Erythroblast (primary cell): ENCODE data around the gene POLA2.

Source experiments
- GATA1 ChIP-seq: IDR thresholded peaks from 2 replicates; pipeline ENCODE4 v1.6.1; 2011; ENCODE audit warnings: low read depth, mild to moderate bottlenecking, control low read depth, low read length, moderate library complexity
- POLR2A ChIP-seq: IDR thresholded peaks from 2 replicates; pipeline ENCODE4 v1.6.1; 2011; ENCODE audit warnings: mild to moderate bottlenecking, low read length

DNA sequence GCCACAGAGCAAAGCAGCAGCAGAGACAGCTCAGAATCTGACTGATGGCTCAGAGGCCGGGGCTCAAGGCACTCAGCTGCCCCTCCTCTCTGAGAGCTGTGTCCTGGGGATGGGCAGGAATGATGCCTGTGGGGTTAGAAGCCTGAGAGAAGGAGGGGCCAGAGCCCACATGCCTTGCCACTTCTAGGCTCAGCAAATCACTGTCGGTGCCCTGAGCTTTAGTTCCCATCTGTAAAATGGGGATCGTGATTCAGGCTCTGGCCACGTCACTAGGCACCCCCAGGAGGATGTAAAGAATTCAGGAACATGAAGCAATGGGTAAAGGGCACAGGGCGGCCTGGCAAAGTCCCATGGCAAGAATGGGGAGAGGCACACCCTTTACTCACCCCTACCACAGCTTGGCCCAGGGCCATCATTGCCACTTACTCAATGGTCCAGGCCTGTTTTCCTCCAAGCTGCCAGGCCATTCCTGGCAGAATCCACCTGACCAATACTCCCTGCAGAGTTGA, 49.5 kb downstream of the POLA2 start:
- TF ChIP-seq POLR2A, result no peak
- no peak for TF ChIP-seq GATA1
